Left lobe of liver (tissue), 2 donors: Measurements from ENCODE around the gene ABHD15. TPM values are rescaled to one million over a fixed set of nuclear protein-coding genes. Genes with fewer than 3 reads are reported as not detected.
A peak's percentile ranks its signal among the peaks of the same experiment; 100 is the strongest.

Experiments
- ATAC-seq: fragments of 200-7000 bp; cut with Tn5 transposase; one replicate; pipeline ENCODE4 v1.9.1; 2020; ENCODE audit warnings: mild to moderate bottlenecking, moderate library complexity
- DNase-seq: peaks from one replicate; pipeline ENCODE4 v3.0.0-alpha.2; 2020; ENCODE audit warnings: low spot score
- total RNA-seq: library from RNA; stranded (reverse); gene quantifications from one replicate; pipeline ENCODE4 v1.2.1, GENCODE V29; 2021
- donor health status: DM: no; HTN: no; CAD: no; lungs with moderate emphysema.
- donor health status: DM: no; HTN: yes; CAD: no.

The ABHD15 gene
- total RNA-seq, 1 donor from 2014 or later = 31.2 TPM

DNA sequence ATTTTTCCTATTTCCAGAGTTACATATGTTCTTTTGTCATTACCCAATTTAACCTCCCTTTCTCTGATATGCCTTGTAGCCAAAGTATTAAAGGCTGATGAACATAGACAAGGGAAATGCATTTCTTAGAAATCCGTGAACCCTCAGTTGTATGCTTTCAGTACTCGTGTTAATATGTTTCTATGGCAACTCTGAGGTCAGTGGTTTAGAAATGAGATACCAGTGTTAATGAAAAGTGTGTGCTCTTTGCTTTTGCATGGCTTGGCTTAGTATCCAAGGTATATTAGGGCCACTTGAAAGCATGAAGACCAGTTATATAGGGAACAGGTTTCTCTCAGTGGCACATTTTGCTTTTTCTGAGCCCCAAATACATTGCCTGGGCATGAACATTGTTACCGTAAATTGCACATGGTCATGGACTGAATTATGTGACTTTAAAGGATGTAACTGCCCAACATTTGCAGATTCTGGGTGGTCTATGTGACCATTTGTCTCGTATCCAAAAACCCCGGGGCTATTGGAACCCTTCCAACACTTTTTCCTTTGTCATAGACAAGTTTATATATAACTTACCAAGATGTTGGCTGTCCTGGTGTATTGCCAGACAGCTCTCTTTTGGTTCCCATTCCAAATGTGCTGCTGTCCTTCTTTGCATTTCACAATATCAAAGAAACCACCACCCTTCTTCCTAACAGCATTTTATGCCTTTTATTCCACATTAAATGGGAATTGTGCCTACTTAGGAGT lies 17.5 kb downstream of the ABHD15 start:
- peak; percentile 16 for ATAC-seq
- DNase-seq = peak; percentile 30

- ATAC-seq = peak; percentile 52
- no peak for DNase-seq
These were observed 20.0 kb downstream of the ABHD15 start for GRCh38 chr17:29546830-29547229.

DNA sequence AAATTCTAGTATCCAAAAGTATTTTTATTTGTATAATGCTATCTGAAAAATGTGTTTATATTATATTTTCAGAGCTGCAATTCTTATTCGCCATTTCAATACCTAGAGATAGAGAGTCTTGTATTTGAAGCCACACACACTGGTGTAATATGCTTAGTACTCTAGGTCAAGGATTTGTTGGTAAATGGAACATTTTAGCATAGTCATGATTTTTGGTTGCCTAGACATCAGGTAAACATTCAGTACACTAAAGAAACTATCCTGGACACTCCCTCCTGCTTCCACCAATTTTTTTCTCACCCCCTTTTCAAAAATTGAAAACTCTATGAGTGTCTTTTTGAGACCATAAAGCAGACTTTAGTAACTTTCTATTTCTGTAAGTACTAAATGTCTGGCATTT lies 20.8 kb downstream of the ABHD15 start:
- ATAC-seq (peak; percentile 59), DNase-seq (no peak)

- ATAC-seq (no peak), DNase-seq (no peak)
These were observed 22.8 kb downstream of the ABHD15 start for GRCh38 chr17:29544066-29544465.

DNA sequence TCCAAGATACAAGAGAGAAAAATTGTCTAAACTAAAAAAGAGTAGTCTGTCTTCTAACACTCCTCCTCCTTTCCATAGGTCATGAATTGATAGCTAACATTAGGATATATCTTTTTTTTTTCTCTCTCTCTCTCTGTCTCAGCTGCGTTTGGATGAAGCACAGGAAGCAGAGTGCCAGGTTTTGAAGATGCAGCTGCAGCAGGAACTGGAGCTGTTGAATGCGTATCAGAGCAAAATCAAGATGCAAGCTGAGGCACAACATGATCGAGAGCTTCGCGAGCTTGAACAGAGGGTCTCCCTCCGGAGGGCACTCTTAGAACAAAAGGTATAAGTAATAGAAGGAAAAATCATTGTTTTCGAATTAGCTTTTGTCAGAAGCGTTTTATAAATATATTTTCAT lies 32.9 kb downstream of the ABHD15 start:
- DNase-seq (no peak), ATAC-seq (no peak)

DNA sequence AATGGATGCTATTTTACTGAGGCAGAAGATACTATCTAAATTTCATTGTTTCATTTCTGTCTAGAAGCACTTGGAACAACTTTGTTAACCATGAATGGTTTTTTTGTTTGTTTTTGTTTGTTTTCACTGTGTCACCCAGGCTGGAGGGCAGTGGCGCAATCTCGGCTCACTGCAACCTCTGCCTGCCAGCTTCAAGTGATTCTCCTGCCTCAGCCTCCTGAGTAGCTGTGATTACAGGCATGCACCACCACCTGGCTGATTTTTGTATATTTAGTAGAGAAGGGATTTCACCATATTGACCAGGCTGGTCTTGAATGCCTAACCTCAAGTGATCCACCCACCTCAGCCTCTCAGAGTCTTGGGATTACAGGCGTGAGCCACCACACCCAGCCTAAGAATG lies 40.5 kb downstream of the ABHD15 start:
- DNase-seq = no peak
- no peak for ATAC-seq

GRCh38 chr17:29524692-29525091 lies 42.1 kb downstream of the ABHD15 start:
- DNase-seq (no peak), ATAC-seq (no peak)

DNA sequence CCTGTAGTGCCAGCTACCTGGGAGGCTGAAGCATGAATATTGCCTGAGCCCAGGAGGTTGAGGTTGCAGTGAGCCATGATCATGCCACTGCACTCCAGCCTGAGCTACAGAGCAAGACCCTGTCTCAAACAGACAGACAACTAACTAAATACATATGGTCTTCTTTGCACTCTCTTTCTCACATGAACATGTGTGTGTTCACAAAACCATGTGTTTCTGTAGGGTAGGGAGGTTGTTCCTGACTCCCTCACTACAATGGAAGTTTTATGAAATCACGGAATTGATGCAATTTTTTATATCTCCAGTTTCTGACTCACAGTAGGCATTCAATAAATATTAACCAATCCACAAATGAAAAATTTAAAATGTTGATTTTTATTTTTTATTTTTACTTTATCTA lies 48.5 kb downstream of the ABHD15 start:
- DNase-seq = no peak
- ATAC-seq = no peak

- DNase-seq = no peak
These were observed 52.0 kb downstream of the ABHD15 start for GRCh38 chr17:29514792-29515191.

DNA sequence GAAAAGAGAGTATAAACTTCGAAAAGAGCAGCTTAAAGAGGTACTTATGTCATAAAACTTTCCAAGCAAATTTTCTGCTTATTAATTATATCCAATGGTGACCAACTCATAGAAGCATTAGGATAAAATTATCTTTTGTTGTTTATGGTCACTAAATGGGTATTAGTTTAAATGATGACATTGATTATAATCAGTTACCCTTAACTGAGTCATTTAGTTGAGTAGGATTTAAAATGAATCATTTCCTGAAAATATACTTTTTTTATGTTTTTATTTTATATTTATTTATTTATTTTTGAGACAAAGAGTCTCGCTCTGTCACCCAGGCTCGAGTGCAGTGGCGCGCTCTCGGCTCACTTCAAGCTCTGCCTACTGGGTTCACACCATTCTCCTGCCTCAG lies 55.9 kb downstream of the ABHD15 start:
- ATAC-seq (no peak), DNase-seq (no peak)

More at GRCh38 chr17:29514792-29515191, 52.0 kb downstream of the ABHD15 start:
- peak; percentile 25 for ATAC-seq

Other genes with a start within 250 kb of the ABHD15 start
- 20.9 TPM for gene TAOK1, start 176.7 kb downstream of the ABHD15 start, total RNA-seq
- 84.2 TPM for gene TP53I13, start 1.7 kb upstream of the ABHD15 start, total RNA-seq
- gene GIT1, start 22.6 kb upstream of the ABHD15 start, total RNA-seq = 9.4 TPM
- 1.3 TPM for gene ANKRD13B, start 26.1 kb upstream of the ABHD15 start, total RNA-seq
- 0.35 TPM for gene CORO6, start 55.9 kb upstream of the ABHD15 start, total RNA-seq